CD4-positive, alpha-beta T cell treated with Interleukin-15 for 1 hour (primary cell): ENCODE measurements around the gene ATAD3B.
"Not testable (repeated sequence)": the region's sequence is repeated elsewhere in the genome, so short reads cannot be mapped to it uniquely, and the experiment has no call there.

Source experiments
- DNase-seq: peaks from one replicate; pipeline ENCODE4 v3.0.0-alpha.2; 2020

Gene ATAD3B

GRCh38 chr1:1452882-1453281 lies 18.7 kb upstream of the ATAD3B start:
- no peak for DNase-seq

GRCh38 chr1:1454286-1455056 lies 17.1 kb upstream of the ATAD3B start:
- not testable (repeated sequence) for DNase-seq

- DNase-seq, result no peak
Observed at GRCh38 chr1:1455366-1455884, 16.1 kb upstream of the ATAD3B start.

- not testable (repeated sequence) for DNase-seq
Observed at GRCh38 chr1:1455934-1456333, 15.6 kb upstream of the ATAD3B start.

GRCh38 chr1:1456683-1457255 lies 14.8 kb upstream of the ATAD3B start:
- not testable (repeated sequence) for DNase-seq

- DNase-seq, result not testable (repeated sequence)
Observed at GRCh38 chr1:1459156-1459555, 12.4 kb upstream of the ATAD3B start.

GRCh38 chr1:1459711-1460110 lies 11.9 kb upstream of the ATAD3B start:
- DNase-seq, result not testable (repeated sequence)

- no peak for DNase-seq
Observed at GRCh38 chr1:1460540-1461130, 10.9 kb upstream of the ATAD3B start.

GRCh38 chr1:1461721-1462317 lies 9.7 kb upstream of the ATAD3B start:
- no peak for DNase-seq

GRCh38 chr1:1462318-1462966 lies 9.1 kb upstream of the ATAD3B start:
- peak; percentile 21 for DNase-seq

- no peak for DNase-seq
Observed at GRCh38 chr1:1463312-1463711, 8.3 kb upstream of the ATAD3B start.

GRCh38 chr1:1468196-1468985 lies 3.2 kb upstream of the ATAD3B start:
- not testable (repeated sequence) for DNase-seq

- DNase-seq, result no peak
Observed at GRCh38 chr1:1470626-1471388, 758 bp upstream of the ATAD3B start.

- not testable (repeated sequence) for DNase-seq
Observed at GRCh38 chr1:1472053-1472876, 700 bp downstream of the ATAD3B start.

GRCh38 chr1:1476011-1476410 lies 4.4 kb downstream of the ATAD3B start:
- peak; percentile 55 for DNase-seq

GRCh38 chr1:1477206-1477605 lies 5.6 kb downstream of the ATAD3B start:
- no peak for DNase-seq

- DNase-seq, result no peak
Observed at GRCh38 chr1:1479547-1480487, 8.3 kb downstream of the ATAD3B start.

- DNase-seq, result not testable (repeated sequence)
Observed at GRCh38 chr1:1480488-1480867, 8.9 kb downstream of the ATAD3B start.

GRCh38 chr1:1481811-1482210 lies 10.2 kb downstream of the ATAD3B start:
- DNase-seq, result not testable (repeated sequence)
